K562 treated with DMSO at 1 percent for 24 hours (cell line): ENCODE results near the gene KRTAP19-4. TPM values are rescaled to one million over a fixed set of nuclear protein-coding genes. Genes with fewer than 3 reads are reported as not detected.

ENCODE experiments used
- total RNA-seq: library from RNA; unstranded; fragments of 300-600 nt; gene quantifications from 2 replicates; pipeline ENCODE4 v1.2.3, GENCODE V29; 2022; ENCODE audit warnings: low read depth; ENCODE audit not compliant: insufficient read depth

Gene KRTAP19-4, protein sequence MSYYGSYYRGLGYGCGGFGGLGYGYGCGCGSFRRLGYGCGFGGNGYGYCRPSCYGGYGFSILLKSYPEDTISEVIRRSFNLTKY
- not detected in 2 replicates for total RNA-seq

DNA sequence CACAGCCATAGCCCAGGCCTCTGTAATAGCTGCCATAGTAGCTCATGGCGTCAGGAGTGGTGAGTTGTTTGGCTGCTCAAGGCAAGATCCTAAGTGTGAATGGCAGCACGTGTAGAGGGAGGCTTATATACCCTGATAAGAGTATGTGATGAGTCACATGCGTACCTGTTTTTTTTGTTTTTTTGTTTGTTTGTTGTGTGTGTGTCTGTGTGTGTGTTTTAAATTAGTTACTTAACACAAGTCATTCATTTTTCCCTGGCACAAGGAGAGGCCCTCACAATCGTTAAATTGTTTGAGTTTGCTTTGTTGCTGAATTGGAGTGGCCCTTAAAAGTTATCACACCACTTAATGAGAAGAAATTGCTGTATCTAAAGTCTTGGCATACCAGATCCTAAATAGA lies at the start of gene KRTAP19-4:
Gene KRTAP19-4, minus strand, starts transcription at position 101 of the 400 bp plus-strand sequence. Its CDS starts 55 bp downstream, at position 46.

DNA sequence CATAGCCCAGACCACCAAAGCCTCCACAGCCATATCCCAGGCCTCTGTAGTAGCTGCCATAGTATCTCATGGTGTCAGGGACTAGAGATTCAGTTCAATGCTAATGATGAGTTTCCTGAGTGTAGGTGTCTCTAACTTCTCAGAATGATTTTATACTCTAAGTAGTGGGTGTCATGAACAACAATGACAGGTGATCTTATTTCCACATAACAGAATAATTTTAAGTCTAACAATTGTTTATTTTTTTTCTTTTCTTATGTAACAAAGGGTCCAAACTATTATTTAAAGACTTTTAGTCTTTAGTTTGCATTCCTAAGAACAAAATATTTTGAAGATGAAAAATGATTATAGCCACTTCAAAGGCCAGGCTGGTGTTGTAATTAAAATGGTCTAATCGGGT lies 44.8 kb upstream of the KRTAP19-4 start, which contains the start of gene KRTAP19-6:
Gene KRTAP19-6, minus strand, starts transcription at position 101 of the 400 bp plus-strand sequence. Its CDS starts 31 bp downstream, at position 70.

DNA sequence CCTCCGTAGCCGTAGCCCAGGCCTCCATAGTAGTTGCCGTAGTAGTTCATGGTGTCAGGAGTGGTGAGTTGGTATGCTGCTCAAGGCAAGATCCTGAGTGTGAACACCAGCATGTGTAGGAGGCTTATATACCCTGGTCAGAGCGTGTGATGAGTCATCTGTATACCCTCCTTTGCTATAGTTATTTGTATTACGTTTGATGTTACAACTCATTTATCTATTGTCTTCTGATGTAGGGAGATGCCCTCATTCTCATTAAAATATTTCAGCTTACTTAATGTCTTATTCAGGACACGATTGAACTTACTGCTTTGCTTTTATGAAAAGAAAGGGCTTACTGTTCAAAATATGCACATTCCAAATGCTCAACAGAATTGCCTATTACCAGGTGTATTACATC lies 5.1 kb upstream of the KRTAP19-4 start, which contains the start of gene KRTAP19-5:
Gene KRTAP19-5, minus strand, starts transcription at position 101 of the 400 bp plus-strand sequence. Its CDS starts 51 bp downstream, at position 50.

DNA sequence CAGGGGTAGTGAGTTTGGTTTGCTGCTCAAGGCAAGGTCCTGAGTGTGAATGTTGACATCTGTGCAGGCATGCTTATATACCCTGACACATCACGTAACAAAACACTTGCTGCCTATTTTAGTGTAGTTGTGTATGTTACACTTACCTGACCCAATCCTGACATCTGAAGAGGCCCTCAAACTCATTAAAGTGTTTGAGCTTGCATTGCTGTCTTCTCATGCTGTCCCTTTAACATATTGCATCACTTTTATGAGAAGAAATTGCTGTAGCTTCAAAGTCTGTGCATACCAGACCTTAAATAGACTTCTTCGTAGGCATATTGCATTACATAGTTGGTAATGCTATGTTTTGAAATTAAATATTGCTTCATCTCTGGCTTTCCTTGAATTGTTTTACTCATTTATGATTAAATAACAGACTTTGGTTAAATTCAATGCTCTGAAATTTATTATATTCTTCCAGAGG lies 5.0 kb downstream of the KRTAP19-4 start, which contains the start of gene KRTAP19-3:
Gene KRTAP19-3, minus strand, starts transcription at position 51 of the 466 bp plus-strand sequence. CDS start 56 bp downstream, outside the sequence.

DNA sequence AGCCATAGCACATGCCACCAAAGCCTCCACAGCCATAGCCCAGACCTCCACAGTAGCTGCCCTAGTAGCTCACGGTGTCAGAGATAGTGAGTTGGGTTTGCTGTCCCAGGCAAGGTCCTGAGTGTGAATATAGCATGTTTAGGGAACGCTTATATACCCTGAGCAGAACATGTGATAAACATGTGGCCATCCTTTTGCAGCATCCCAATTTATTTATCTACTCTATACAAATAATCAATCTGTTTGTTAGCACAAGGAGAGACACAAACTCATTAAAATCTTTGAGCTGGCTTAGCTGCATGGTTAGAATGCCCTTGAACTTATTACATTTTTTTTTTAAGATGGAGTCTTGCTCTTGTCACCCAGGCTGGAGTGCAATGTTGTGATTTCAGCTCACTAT lies 9.6 kb downstream of the KRTAP19-4 start, which contains the start of gene KRTAP19-2:
Gene KRTAP19-2, minus strand, starts transcription at position 101 of the 400 bp plus-strand sequence. Its CDS starts 88 bp downstream, at position 13.

DNA sequence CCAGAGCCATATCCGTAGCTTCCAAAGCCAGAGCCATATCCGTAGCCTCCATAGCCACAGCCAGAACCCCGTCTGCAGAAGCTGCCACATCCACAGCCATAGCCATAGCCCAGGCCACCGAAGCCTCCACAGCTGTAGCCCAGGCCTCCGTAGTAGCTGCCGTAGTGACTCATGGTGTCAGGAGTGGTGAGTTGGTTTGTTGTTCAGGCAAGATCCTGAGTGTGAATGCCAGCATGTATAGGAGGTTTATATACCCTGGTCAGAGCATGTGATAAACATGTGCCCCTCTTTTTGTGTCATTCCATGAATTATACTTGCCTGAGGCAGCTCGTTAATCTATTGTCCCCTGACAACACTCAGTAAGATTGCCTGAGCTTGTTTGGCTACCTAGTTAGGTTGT lies 16.8 kb downstream of the KRTAP19-4 start, which contains the start of gene KRTAP19-1:
Gene KRTAP19-1, minus strand, starts transcription at position 223 of the 400 bp plus-strand sequence. Its CDS starts 50 bp downstream, at position 173.

Other genes with a start within 250 kb of the KRTAP19-4 start
- gene KRTAP24-1, start 214.2 kb downstream of the KRTAP19-4 start, total RNA-seq = not detected in 2 replicates
- gene KRTAP25-1, start 207.7 kb downstream of the KRTAP19-4 start, total RNA-seq = not detected in 2 replicates
- gene KRTAP26-1, start 176.8 kb downstream of the KRTAP19-4 start, total RNA-seq = not detected in 2 replicates
- not detected in 2 replicates for gene KRTAP27-1, start 159.5 kb downstream of the KRTAP19-4 start, total RNA-seq
- not detected in 2 replicates for gene KRTAP23-1, start 148.6 kb downstream of the KRTAP19-4 start, total RNA-seq
- gene KRTAP13-2, start 124.9 kb downstream of the KRTAP19-4 start, total RNA-seq = not detected in 2 replicates
- gene KRTAP13-1, start 101.1 kb downstream of the KRTAP19-4 start, total RNA-seq = not detected in 2 replicates
- not detected in 2 replicates for gene KRTAP13-3, start 71.2 kb downstream of the KRTAP19-4 start, total RNA-seq
- gene KRTAP13-4, start 66.9 kb downstream of the KRTAP19-4 start, total RNA-seq = not detected in 2 replicates
- not detected in 2 replicates for gene KRTAP15-1, start 56.9 kb downstream of the KRTAP19-4 start, total RNA-seq
- not detected in 2 replicates for gene KRTAP19-1, start 16.8 kb downstream of the KRTAP19-4 start, total RNA-seq
- gene KRTAP19-2, start 9.7 kb downstream of the KRTAP19-4 start, total RNA-seq = not detected in 2 replicates
- not detected in 2 replicates for gene KRTAP19-3, start 5.2 kb downstream of the KRTAP19-4 start, total RNA-seq
- gene KRTAP19-5, start 5.0 kb upstream of the KRTAP19-4 start, total RNA-seq = not detected in 2 replicates
- gene KRTAP19-6, start 44.7 kb upstream of the KRTAP19-4 start, total RNA-seq = not detected in 2 replicates
- gene KRTAP19-7, start 64.1 kb upstream of the KRTAP19-4 start, total RNA-seq = not detected in 2 replicates
- not detected in 2 replicates for gene KRTAP22-2, start 93.2 kb upstream of the KRTAP19-4 start, total RNA-seq
- not detected in 2 replicates for gene KRTAP6-3, start 95.3 kb upstream of the KRTAP19-4 start, total RNA-seq
- not detected in 2 replicates for gene KRTAP6-2, start 101.7 kb upstream of the KRTAP19-4 start, total RNA-seq
- gene KRTAP22-1, start 103.9 kb upstream of the KRTAP19-4 start, total RNA-seq = not detected in 2 replicates
- gene KRTAP6-1, start 116.8 kb upstream of the KRTAP19-4 start, total RNA-seq = not detected in 2 replicates
- not detected in 2 replicates for gene KRTAP20-1, start 119.3 kb upstream of the KRTAP19-4 start, total RNA-seq
- not detected in 2 replicates for gene KRTAP20-4, start 123.5 kb upstream of the KRTAP19-4 start, total RNA-seq
- not detected in 2 replicates for gene KRTAP20-2, start 138.0 kb upstream of the KRTAP19-4 start, total RNA-seq
- gene KRTAP20-3, start 145.7 kb upstream of the KRTAP19-4 start, total RNA-seq = not detected in 2 replicates
- gene KRTAP21-3, start 221.6 kb upstream of the KRTAP19-4 start, total RNA-seq = not detected in 2 replicates